HG03025 (cell line): ENCODE data around the gene DNMT3B.

ENCODE experiments used
- ATAC-seq: cut with Tn5 transposase; IDR thresholded peaks from one replicate; pipeline ENCODE4 v1.9.1; 2021; ENCODE audit warnings: mild to moderate bottlenecking, moderate library complexity; ENCODE audit not compliant: unreplicated experiment, low FRiP score

The DNMT3B gene

DNA sequence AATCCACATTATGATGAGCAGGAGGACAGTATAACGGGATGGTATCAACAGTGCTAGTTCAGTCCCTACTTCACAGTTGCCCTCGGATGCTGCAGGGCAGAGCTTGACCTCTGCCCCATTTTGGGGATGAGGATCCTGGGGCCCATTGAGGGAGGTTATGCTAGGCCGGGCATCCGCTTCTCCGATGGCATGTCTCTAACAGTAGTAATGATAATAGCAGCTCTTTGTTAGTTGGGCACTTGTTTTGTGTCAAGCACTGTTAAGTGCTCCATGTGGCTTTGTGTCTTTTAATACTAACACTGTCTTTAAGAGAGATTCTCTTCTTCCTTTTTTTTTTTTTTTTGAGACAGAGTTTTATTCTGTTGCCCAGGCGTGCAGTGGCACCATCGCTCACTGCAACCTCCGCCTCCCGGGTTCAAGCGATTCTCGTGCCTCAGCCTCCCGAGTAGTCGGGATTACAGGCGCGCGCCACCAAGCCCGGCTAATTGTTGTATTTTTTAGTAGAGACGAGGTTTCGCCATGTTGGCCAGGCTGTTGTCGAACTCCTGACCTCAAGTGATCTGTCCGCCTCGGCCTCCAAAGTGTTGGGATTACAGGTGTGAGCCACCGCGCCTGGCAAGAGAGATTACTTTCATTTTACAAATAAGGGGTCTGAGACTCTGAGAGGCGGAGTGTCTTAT, 58.7 kb downstream of the DNMT3B start:
- ATAC-seq: no peak

DNA sequence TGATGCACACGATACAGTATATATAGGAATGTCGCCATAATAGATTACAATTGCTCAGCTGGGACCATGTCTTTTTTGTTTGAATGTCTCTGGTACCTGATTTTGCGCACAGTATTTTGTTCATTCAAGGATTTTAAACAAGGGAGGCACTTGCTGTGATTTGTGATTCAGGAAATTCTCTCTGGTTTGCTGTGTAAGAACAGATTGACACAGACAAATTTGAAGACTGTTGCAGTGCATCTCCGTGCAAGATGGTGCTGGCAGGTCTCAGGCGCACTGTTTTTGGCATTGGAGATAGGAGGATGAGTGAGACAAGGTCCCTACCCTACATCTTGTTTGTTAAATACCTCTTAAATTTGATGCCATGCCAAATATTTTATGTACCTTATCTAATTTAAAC, 60.0 kb downstream of the DNMT3B start:
- ATAC-seq: no peak

DNA sequence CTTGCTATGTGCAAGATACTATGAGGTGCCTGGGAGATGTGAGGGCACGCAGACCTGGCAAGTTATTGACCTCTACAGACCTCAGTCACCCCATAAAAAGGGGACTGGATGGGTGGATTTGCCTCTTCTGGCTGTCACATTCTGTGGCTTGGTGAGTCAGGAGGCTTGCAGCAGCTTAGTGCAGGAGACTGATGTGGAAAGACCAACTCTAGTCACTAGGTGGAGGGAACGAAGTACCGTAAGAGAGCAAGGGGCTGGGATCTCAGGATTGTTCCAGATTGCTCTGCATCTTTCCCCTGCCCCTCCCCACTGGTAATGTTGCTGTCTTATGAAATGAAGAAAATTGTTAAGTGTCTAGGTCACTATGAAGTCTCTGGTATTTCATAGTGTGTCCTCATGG, 60.9 kb downstream of the DNMT3B start:
- ATAC-seq: no peak

DNA sequence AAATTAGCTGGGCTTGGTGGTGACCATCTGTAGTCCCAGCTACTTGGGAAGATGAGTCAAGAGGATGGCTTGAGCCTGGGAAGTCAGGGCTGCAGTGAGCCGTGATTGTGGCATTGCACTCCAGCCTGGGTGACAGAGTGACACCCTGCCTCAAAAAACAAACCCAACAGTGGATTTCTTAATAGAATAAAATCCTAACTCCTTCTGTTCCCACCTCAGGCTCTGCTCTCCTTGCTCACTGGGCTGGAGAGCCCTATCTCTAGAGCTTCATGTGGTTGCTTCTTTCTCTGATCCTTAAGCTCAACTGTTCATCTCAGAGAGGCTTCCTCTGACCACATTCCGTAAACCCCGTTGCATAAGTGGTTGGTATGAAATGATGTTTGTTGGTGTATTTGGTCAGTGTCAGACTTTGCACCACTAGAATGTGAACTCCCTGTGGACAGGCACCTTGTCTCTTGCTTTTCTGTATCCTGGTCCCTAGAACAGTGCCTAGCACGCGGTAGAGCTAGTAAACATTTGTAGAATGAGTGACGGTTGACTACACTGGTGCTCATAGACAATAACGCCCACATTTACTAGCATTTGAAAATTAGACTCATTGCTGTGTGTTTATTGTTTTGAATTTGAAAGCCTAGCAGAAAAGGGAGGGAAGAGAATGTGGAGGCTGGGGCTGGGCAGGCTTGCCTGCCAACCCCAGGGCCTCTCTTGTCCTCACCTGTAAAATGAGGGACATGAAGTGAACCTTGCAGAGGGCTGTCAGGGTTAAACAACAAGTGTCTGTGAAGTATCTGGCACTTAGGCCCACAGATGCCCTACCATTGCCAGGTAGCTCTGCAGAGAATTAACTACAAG, 61.8 kb downstream of the DNMT3B start:
- no peak for ATAC-seq

DNA sequence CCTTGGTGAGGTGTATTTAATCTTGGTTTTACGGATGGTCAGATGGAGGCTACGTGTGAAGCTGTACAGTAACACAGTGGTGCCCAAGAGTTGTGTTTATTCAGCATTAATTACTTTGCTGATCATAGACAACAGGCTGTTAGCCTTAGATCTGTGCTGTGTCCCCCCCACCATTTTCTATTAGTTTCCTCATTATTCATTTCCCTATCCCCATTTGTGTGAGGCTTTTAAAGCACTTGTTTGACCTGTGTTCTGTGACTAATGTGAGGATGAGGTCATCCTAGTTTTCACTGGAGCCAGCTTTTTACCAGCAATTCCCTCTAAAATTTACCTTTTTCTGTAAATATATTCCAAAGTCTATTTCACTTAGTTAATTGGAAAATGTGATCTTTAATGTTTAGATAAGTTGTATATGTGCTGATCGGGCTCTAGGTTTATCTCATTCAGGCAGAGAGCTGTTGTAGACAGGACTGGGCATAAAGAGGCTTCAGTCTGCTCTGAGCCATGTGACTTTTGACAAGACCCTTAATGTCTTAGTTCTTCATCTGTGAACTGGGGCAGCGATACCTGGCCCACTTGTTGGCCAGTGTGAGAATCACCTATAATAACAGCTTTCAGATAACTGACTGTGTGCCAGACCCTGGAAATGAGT, 66.0 kb downstream of the DNMT3B start:
- ATAC-seq: no peak

DNA sequence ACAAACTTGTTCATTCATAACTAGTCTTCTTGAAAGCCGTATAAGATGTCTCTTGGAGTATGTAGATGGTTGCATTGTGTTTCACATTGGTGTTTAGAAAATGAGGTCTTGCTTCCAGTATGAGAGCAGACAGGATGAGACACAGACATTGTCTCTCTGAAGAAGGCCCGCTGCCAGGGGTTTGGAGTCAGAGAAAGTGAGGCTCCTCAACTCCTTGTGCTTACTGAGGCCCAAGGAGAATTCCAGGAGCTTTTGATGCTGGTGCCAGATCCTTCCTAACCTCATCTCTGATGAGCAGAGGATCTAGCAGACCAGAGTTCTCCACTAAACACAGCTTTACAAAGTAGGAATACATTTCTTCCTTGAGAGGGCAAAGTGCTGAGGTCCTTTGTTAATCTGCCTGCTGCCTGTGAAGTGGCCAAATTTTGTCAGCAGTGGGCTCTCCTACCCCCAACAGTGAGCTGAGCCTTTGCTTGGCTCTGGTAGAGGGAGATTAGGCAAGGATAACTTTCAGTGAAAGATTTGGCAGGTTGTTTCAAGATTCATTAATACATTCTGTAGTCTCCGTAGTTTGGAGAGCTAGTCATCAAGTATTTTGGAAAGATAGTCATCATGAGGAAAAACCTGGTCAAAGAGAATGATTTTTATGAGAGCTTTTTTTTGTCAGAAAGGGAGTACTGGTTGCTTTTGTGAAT, 67.3 kb downstream of the DNMT3B start:
- no peak for ATAC-seq

DNA sequence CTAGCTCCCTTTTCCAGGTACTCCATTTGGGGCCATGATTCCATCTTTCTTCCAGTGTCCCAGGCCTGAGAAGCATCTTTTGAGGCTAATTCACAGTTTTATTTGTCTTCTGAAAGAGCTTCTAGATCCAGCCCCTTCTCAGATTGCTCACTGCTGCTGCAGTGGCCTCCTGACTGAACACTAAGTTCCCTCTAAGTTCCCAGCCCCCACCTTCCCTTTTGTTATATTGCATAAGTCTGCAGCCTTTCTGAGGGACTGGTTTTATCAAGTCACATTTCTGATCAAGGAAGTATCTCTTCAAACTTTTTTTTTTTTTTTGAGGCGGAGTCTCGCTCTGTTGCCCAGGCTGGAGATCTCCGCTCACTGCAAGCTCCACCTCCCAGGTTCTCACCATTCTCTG, 68.3 kb downstream of the DNMT3B start:
- no peak for ATAC-seq

DNA sequence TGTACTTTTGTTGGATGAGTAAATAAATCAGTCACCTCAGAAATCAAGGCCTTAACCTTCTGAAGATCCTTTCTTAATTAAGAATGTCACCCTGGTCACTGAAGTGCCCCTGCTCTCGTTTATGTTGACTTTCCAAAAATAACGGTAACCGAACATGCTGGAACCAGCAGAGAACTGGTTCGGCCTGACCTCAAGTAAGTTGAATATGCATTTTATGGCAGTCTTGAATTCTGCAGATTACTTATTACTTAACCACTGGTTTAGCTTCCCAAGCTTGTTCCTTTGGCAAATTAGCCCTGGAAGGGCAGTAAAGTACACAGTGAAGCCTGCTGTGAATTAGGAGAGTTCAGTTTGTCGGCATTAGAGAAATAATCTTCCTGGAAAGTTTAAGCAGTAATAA, 69.8 kb downstream of the DNMT3B start:
- no peak for ATAC-seq

DNA sequence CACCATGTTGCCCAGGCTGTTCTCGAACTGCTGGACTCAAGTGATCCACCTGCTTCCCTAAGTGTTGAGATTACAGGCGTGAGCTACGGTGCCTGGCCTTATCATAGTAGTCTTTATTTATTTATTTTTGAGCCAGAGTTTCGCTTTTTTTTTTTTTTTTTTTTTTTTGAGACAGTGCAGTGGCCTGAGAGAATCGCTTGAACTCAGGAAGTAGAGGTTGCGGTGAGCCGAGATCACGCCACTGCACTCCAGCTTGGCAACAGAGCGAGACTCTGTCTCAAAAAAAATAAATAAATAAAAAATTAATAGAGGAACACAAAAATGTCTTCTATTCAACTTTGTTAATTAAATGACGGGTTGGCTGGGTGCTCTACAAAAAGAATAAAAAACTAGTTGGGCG, 70.5 kb downstream of the DNMT3B start:
- ATAC-seq: no peak

DNA sequence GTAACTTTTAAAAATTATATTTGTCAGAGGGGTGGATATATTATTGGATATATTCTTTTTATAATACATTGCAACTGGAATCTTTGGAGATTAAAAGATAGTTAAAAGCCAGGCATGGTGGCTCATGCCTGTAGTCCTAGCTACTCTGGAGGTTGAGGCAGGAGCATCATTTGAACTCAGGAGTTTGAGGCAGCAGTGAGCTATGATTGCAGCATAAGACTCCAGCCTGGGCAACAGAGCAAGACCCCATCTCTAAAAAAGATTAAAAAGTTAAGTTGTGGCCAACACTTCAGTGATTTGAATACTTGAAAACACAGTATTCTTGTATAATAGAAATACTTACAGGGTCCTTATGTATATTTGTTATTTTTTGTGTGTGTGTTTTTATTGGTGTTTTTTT, 72.8 kb downstream of the DNMT3B start:
- no peak for ATAC-seq

DNA sequence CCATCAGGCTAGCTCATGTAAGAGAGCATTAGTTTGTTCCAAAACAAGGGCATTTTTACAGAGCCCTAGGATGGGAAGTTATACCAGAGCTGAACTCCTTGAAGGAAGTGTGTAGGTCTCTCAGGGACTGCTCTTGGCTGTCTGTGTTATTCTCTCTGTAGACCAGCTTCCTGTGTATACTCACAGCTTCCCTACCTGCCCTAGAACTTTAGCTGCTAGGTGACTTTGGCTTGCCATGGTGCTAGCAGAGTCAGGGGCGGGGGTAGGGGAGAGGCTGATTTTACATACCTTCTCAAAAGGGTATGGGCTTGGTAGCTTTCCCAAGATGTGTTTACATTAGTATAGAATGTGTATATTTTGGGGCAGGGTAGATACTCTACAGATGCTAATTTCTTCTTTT, 75.0 kb downstream of the DNMT3B start:
- ATAC-seq: no peak

DNA sequence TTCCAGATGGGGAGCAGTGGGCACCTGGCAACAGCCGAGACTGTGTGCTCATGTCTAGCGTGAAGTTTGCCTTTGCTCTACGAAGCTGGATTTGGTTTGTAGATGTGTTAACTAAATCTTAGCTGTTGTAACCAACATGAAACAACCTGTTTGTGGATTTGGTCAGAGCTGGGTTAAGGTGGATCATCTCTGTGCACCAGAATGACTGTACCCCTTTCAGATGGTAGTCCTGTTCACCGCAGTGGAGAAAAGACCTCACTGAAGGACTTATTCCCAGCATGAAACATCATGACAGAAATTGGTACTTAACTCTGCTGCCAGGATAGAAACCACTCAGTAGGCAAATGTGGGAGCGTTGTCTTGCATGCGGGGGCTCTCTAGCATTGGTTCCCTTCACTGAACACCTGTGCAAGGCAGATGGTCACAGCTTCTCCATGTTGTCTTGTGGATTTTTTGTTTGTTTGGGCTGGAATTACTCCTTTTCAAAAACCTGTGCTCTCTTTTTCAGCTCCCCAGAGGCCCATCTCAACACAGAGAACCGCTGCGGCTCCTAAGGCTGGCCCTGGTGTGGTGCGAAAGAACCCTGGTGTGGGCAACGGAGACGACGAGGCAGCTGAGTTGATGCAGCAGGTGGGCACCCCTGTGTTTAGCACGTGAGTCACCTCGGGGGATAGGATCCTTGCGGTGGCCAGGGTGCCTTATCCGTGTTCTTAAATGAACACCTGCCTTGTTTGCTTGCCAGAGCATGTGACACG, 77.2 kb downstream of the DNMT3B start:
- ATAC-seq: no peak

DNA sequence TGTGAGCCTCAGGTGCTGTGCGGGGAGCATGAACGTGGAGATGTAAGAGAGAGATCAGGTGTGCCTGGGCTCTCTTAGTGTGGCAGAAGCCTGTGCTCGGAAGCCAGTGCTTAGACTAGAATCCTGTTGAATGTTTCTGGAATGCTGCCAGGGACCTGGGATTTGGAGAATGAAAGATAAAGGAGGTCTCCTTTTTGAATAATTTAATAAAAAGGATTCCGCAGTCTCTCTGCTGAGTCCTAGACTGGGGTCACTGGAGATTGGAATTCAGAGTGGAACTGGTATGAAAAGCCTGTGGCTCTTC, 77.7 kb downstream of the DNMT3B start:
- ATAC-seq: no peak

DNA sequence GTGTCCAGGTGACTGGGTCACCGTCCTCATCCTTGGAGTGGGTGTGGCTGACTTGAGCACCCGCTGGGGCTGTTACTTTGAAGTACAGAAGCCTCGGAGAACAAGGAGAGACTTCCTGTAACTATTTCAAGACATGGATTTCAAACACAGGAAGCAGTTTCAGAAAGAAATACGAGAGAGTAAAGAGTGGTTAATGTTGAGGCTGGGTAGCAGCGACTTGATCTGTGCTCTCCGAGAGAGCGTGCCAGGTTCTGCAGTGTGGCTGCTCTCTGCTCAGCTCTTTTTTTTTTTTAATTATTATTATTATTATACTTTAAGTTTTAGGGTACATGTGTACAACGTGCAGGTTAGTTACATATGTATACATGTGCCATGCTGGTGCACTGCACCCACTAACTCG, 79.0 kb downstream of the DNMT3B start:
- no peak for ATAC-seq

DNA sequence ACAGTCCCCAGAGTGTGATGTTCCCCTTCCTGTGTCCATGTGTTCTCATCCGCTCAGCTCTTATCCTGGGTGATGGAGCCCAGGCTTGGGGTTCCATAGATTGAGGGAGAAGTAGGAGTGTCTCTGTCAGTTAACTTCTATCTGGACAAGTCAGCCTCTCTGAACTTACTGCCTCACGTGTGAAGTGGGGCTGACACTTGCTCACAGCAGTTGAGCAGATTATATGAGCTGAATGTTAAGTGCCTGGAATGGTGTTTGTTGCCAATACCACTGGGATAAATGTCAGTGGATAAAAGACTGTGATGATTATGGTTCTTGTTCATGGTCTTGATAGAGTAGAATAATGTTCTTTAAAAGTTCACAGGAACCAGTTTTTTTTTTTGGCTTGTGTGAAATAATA, 79.4 kb downstream of the DNMT3B start:
- ATAC-seq: no peak

DNA sequence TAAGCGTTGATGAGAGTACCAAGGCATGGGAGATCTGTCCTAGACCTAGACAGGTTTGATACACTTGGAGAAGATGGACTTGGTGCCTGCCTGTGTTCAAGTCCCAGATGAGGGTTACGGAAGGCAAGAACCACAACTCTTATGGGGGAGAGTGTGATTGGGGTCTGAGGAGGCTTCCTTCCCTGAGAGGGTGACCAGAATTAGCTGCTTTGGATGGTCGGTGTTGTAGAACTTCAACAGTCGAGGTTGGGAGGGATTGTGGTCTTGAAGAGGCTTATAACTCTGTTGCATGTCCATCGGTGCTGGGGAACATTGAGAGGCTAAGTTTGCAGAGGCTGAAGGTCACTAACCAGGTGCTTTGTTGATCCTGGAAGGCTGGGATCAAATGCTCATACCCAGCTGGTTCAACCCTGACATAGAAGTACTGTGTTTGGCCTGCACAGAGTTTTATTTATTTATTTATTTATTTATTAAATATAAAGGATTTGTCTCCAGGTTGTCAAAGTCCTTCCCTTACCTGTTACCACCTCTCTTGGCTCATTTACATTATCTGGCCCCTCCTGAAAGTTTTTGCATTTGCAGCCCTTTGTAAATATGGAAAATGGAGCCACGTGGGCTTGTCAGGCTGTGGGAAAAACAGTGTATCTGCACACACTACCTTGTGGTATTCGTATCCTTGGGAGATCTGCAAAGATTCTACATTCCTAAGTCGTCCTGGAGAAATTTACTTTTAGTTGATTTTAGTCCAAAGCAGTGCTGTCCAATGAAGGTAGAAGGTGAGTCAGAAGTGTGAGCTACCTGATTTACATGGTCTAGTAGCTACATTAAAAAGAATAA, 80.7 kb downstream of the DNMT3B start:
- no peak for ATAC-seq

DNA sequence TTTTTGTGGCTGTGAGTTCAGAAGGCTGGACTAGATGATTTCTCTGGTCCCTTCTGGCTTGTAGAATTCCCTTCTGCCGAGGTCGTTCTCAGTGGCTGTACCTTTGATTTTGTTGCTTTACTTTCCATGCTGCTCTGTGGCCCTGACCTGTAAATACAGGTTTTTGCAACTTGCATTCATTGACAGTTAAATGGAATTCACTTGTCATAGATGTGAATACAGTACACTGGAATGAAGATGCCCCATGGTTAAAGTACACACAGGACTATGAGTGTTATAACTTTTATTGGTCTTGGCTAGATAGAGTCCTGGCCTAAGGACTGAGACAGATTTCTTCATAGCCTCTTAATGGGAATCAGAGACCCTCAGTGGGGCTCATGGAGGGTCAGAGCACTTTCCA, 83.6 kb downstream of the DNMT3B start:
- no peak for ATAC-seq

DNA sequence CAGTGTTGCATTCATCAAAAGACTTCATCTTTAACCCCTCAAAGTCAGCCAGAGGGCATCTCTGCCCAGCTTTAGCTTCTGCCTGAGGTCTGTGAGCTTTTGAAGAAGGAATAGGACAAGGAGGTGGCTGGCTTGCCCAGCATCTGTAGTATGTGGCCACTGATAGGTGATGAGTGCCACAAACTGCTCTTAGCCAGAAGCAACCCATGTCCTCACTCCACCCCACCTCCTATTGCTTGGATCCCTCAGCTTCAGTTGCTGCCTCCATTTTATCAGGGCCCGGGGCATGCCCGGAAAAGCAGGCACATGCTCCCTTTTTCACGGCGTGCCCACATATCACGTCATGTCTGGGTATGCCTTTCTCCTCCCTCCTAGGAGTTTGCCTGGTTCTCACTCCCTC, 84.7 kb downstream of the DNMT3B start:
- no peak for ATAC-seq

DNA sequence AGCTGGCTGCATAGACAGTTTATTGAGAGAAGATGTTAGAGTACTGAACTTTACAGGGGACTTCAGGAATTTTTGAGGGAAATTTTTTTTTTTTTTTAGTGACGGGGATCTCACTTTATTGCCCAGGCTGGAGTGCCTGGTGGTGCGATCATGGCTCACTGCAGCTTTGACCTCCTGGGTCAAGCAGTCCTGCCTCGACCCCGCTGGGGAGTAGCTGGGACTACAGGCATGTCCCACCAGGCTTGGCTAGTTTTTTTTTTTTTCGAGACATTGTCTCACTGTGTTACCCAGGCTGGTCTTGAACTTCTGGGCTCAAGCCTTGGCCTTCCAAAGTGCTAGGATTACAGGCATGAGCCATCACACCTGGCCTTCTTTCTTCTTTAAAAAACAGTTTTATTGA, 85.8 kb downstream of the DNMT3B start:
- no peak for ATAC-seq

DNA sequence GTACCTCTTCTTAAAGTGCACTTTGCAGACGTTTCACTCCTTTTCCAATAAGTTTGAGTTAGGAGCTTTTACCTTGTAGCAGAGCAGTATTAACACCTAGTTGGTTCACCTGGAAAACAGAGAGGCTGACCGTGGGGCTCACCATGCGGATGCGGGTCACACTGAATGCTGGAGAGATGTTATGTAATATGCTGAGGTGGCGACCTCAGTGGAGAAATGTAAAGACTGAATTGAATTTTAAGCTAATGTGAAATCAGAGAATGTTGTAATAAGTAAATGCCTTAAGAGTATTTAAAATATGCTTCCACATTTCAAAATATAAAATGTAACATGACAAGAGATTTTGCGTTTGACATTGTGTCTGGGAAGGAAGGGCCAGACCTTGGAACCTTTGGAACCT, 86.7 kb downstream of the DNMT3B start:
- no peak for ATAC-seq
